ENCODE data around the gene PLEKHM1. TPM values are rescaled to one million over a fixed set of nuclear protein-coding genes. Genes with fewer than 3 reads are reported as not detected.
A peak's percentile ranks its signal among the peaks of the same experiment; 100 is the strongest.
"Not testable (repeated sequence)": the region's sequence is repeated elsewhere in the genome, so short reads cannot be mapped to it uniquely, and the experiment has no call there.

Gene PLEKHM1
- total RNA-seq, 1 donor from 2014 or later: 41.9 TPM

DNA sequence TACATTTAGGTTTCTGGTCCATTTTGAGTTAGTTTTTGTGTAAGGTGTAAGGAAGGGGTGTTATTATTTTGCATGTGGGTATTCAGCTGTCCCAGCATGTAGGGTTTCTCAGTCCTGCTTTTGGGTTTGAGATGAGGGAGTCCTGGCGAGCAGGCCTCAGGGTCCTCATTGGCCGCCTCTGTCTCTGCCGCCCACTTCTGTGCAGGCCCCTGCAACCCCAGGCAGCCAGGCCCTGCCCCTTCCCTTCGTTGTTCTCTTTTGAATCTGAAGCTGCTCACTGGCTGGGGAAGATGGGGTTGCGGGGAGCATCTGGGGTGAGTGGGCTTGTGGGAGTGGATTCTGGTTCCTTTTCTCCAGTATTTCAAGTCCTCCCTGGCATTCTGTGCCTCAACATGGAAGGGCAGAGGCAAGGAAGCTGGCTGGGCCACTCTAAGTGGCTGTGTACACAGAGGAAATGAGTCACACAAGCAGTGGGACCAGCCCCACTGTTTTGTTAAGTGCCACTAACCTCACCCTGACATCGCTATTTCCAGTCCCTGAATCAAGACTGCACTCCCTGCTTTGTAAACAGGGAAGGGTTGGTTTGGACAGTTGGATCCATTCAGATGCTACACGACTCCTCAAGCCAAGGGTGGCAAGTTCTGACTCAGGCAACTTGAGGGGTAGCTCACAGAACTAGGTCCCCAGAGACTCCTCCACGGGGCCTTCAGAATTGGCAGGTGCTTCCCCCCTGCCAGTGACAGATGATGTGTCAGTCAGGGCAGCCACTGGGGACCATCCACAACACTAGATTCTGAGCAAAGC, 28.8 kb downstream of the PLEKHM1 start:
- not testable (repeated sequence) for H2AFZ ChIP-seq (ENCODE audit: low read depth, low read length); H3K4me1 ChIP-seq (ENCODE audit: insufficient read depth, low read length); H3K79me2 ChIP-seq (ENCODE audit: insufficient read depth, low read length); H3K4me3 Mint-ChIP-seq (ENCODE audit: unreplicated experiment); H4K20me1 ChIP-seq (ENCODE audit: insufficient read depth, low read length); H3K4me2 ChIP-seq (ENCODE audit: low read length); H3K27me3 ChIP-seq (ENCODE audit: insufficient read depth, low read length); H3K9me3 Mint-ChIP-seq (ENCODE audit: unreplicated experiment); FAIRE-seq; H3K9me3 ChIP-seq (ENCODE audit: insufficient read depth, low read depth, low read length); H3K4me1 Mint-ChIP-seq (ENCODE audit: low read depth, unreplicated experiment); H3K27ac ChIP-seq (ENCODE audit: low read depth, low read length); H3K36me3 ChIP-seq (ENCODE audit: insufficient read depth, low read length); H3K4me3 ChIP-seq (ENCODE audit: insufficient read depth, low read depth, low read length); H3K36me3 Mint-ChIP-seq (ENCODE audit: low read depth, unreplicated experiment); H3K27me3 Mint-ChIP-seq (ENCODE audit: low read depth, unreplicated experiment); H3K9ac ChIP-seq (ENCODE audit: low read length); H3K27ac Mint-ChIP-seq (ENCODE audit: unreplicated experiment)
- peak; percentile 15 for DNase-seq (ENCODE audit: low read depth)

DNA sequence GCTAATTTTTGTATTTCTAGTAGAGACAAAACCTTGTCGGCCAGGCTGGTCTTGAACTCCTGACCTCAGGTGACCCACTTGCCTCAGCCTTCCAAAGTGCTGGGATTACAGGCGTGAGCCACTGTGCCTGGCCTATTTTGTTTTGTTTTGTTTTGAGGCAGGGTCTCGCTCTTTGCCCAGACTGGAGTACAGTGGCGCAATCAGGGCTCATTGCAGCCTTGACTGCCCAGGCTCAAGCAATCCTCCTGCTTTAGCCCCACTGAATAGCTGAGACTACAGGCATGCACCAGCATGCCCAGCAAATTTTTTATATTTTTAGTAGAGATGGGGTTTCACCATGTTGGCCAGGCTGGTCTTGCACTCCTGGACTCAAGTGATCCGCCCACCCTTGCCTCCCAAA, 30.1 kb downstream of the PLEKHM1 start:
- not testable (repeated sequence) for H2AFZ ChIP-seq (ENCODE audit: low read depth, low read length); H3K9ac ChIP-seq (ENCODE audit: low read length); H3K79me2 ChIP-seq (ENCODE audit: insufficient read depth, low read length); H3K4me1 ChIP-seq (ENCODE audit: insufficient read depth, low read length); H3K9me3 Mint-ChIP-seq (ENCODE audit: unreplicated experiment); DNase-seq (ENCODE audit: low read depth); H3K4me3 ChIP-seq (ENCODE audit: insufficient read depth, low read depth, low read length); H3K27ac ChIP-seq (ENCODE audit: low read depth, low read length); H3K27me3 Mint-ChIP-seq (ENCODE audit: low read depth, unreplicated experiment); H3K36me3 ChIP-seq (ENCODE audit: insufficient read depth, low read length); H3K4me2 ChIP-seq (ENCODE audit: low read length); H3K27me3 ChIP-seq (ENCODE audit: insufficient read depth, low read length); H4K20me1 ChIP-seq (ENCODE audit: insufficient read depth, low read length); H3K27ac Mint-ChIP-seq (ENCODE audit: unreplicated experiment); FAIRE-seq; H3K4me3 Mint-ChIP-seq (ENCODE audit: unreplicated experiment); H3K4me1 Mint-ChIP-seq (ENCODE audit: low read depth, unreplicated experiment); H3K9me3 ChIP-seq (ENCODE audit: insufficient read depth, low read depth, low read length)
- peaks cover 11% of the 10 kb centered on the region for H3K36me3 Mint-ChIP-seq (ENCODE audit: low read depth, unreplicated experiment)

GRCh38 chr17:45454341-45454740, 36.2 kb downstream of the PLEKHM1 start:
- not testable (repeated sequence) for H3K4me2 ChIP-seq (ENCODE audit: low read length); H3K27me3 Mint-ChIP-seq (ENCODE audit: low read depth, unreplicated experiment); H3K36me3 ChIP-seq (ENCODE audit: insufficient read depth, low read length); H3K9ac ChIP-seq (ENCODE audit: low read length); H3K4me1 ChIP-seq (ENCODE audit: insufficient read depth, low read length); H3K79me2 ChIP-seq (ENCODE audit: insufficient read depth, low read length); H3K27ac ChIP-seq (ENCODE audit: low read depth, low read length); DNase-seq (ENCODE audit: low read depth); H3K9me3 ChIP-seq (ENCODE audit: insufficient read depth, low read depth, low read length); H3K27me3 ChIP-seq (ENCODE audit: insufficient read depth, low read length); H3K4me1 Mint-ChIP-seq (ENCODE audit: low read depth, unreplicated experiment); H3K27ac Mint-ChIP-seq (ENCODE audit: unreplicated experiment); H3K9me3 Mint-ChIP-seq (ENCODE audit: unreplicated experiment); H3K4me3 ChIP-seq (ENCODE audit: insufficient read depth, low read depth, low read length); H3K4me3 Mint-ChIP-seq (ENCODE audit: unreplicated experiment); H4K20me1 ChIP-seq (ENCODE audit: insufficient read depth, low read length); H2AFZ ChIP-seq (ENCODE audit: low read depth, low read length); FAIRE-seq
- H3K36me3 Mint-ChIP-seq (ENCODE audit: low read depth, unreplicated experiment): peaks cover 11% of the 10 kb centered on the region

- not testable (repeated sequence) for H3K4me3 ChIP-seq (ENCODE audit: insufficient read depth, low read depth, low read length); H3K4me1 Mint-ChIP-seq (ENCODE audit: low read depth, unreplicated experiment); H4K20me1 ChIP-seq (ENCODE audit: insufficient read depth, low read length); H2AFZ ChIP-seq (ENCODE audit: low read depth, low read length); H3K4me1 ChIP-seq (ENCODE audit: insufficient read depth, low read length); H3K9ac ChIP-seq (ENCODE audit: low read length); H3K9me3 Mint-ChIP-seq (ENCODE audit: unreplicated experiment); H3K27ac Mint-ChIP-seq (ENCODE audit: unreplicated experiment); H3K27me3 ChIP-seq (ENCODE audit: insufficient read depth, low read length); H3K9me3 ChIP-seq (ENCODE audit: insufficient read depth, low read depth, low read length); FAIRE-seq; H3K27ac ChIP-seq (ENCODE audit: low read depth, low read length); H3K27me3 Mint-ChIP-seq (ENCODE audit: low read depth, unreplicated experiment); H3K79me2 ChIP-seq (ENCODE audit: insufficient read depth, low read length); H3K36me3 ChIP-seq (ENCODE audit: insufficient read depth, low read length); DNase-seq (ENCODE audit: low read depth); H3K4me3 Mint-ChIP-seq (ENCODE audit: unreplicated experiment); H3K4me2 ChIP-seq (ENCODE audit: low read length)
- H3K36me3 Mint-ChIP-seq (ENCODE audit: low read depth, unreplicated experiment): peaks cover 11% of the 10 kb centered on the region
Observed at GRCh38 chr17:45453731-45454130, 36.8 kb downstream of the PLEKHM1 start.

- H3K27me3 Mint-ChIP-seq (ENCODE audit: low read depth, unreplicated experiment); H2AFZ ChIP-seq (ENCODE audit: low read depth, low read length); H3K4me3 ChIP-seq (ENCODE audit: insufficient read depth, low read depth, low read length); H3K27ac Mint-ChIP-seq (ENCODE audit: unreplicated experiment); FAIRE-seq; H3K27ac ChIP-seq (ENCODE audit: low read depth, low read length); H3K4me1 ChIP-seq (ENCODE audit: insufficient read depth, low read length); H3K36me3 ChIP-seq (ENCODE audit: insufficient read depth, low read length); H3K79me2 ChIP-seq (ENCODE audit: insufficient read depth, low read length); H3K9me3 Mint-ChIP-seq (ENCODE audit: unreplicated experiment); H3K9me3 ChIP-seq (ENCODE audit: insufficient read depth, low read depth, low read length); H3K4me1 Mint-ChIP-seq (ENCODE audit: low read depth, unreplicated experiment); H3K27me3 ChIP-seq (ENCODE audit: insufficient read depth, low read length); H3K4me2 ChIP-seq (ENCODE audit: low read length); H3K9ac ChIP-seq (ENCODE audit: low read length); H3K4me3 Mint-ChIP-seq (ENCODE audit: unreplicated experiment); H4K20me1 ChIP-seq (ENCODE audit: insufficient read depth, low read length); DNase-seq (ENCODE audit: low read depth): not testable (repeated sequence)
- peaks cover 12% of the 10 kb centered on the region for H3K36me3 Mint-ChIP-seq (ENCODE audit: low read depth, unreplicated experiment)
Observed at GRCh38 chr17:45453225-45453534, 37.3 kb downstream of the PLEKHM1 start.

DNA sequence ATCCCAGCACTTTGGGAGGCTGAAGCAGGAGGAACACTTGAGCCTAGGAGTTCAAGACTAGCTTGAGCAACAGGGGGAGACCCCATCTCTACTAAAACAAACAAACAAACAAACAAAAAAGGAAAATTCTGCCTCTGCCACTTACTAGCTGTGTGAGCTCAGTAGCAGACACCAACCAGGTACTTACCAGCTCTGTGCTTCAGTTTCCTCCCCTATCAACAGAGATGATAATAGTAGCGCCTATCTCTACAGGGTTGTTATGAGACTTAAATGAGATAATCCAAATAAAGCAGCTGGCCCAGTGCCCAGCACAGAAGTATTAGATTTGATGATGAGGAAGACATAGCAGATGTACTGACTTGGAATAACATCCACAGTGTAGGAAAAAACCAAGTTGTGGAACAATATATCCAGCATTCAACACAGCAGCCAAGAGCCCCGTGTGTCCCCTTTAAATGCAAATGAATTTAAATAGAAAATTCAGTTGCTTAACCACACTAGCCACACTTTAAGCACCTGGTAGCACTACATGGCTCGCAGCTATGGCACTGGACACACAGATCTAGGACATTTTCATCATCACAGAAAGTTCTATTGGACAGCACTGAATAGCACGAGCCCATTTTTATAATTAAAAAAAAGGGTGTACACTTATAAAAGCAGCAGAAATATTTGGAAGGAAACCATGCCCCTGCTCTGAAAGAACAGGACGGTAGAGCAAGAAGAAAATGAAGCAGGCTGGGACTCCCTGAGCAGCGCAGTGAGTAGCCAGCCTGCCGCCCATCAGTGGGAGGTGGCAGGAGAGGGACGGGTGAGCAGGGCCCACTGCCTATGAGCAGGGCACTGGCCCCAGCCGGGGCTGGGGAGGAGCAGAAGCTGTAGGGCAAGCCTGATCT, 37.9 kb downstream of the PLEKHM1 start:
- H2AFZ ChIP-seq (ENCODE audit: low read depth, low read length); H3K4me1 ChIP-seq (ENCODE audit: insufficient read depth, low read length); H3K36me3 ChIP-seq (ENCODE audit: insufficient read depth, low read length); H3K79me2 ChIP-seq (ENCODE audit: insufficient read depth, low read length); H3K27me3 Mint-ChIP-seq (ENCODE audit: low read depth, unreplicated experiment); FAIRE-seq; H3K4me3 ChIP-seq (ENCODE audit: insufficient read depth, low read depth, low read length); H3K4me1 Mint-ChIP-seq (ENCODE audit: low read depth, unreplicated experiment); H3K27ac ChIP-seq (ENCODE audit: low read depth, low read length); H4K20me1 ChIP-seq (ENCODE audit: insufficient read depth, low read length); H3K27me3 ChIP-seq (ENCODE audit: insufficient read depth, low read length); H3K9me3 ChIP-seq (ENCODE audit: insufficient read depth, low read depth, low read length); H3K4me3 Mint-ChIP-seq (ENCODE audit: unreplicated experiment); H3K9ac ChIP-seq (ENCODE audit: low read length); H3K9me3 Mint-ChIP-seq (ENCODE audit: unreplicated experiment); H3K27ac Mint-ChIP-seq (ENCODE audit: unreplicated experiment); DNase-seq (ENCODE audit: low read depth); H3K4me2 ChIP-seq (ENCODE audit: low read length): not testable (repeated sequence)
- H3K36me3 Mint-ChIP-seq (ENCODE audit: low read depth, unreplicated experiment): peaks cover 14% of the 10 kb centered on the region
